Measurements from ENCODE around the gene IKZF1.

The IKZF1 gene

GRCh38 chr7:50387351-50387750 lies 82.8 kb downstream of the IKZF1 start:
- no peak overlapping the region for H3K4me3 ChIP-seq (ENCODE audit: low read length)
- no peak for DNase-seq (ENCODE audit: low read depth, low spot score)

DNA sequence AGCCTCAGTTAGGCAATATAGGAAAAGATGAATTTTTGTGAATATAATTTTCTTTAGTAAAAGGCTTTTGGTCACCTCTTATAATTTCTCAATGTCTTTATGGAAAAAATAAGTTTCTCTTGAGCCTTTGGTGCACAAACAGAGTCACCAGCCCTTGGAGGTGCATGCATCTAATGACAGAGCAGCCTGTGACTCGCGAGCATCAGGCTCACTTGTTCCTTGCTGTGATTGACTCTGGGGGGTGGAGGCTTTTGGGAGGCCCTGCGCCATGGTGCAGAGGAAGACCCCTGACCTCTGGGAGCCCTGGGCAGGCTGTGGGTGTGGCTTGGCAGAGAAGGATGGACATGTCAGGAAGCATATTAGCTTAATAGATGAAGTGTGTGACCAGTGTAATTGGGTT lies 85.4 kb downstream of the IKZF1 start:
- no peak overlapping the region for H3K4me3 ChIP-seq (ENCODE audit: low read length)
- no peak for DNase-seq (ENCODE audit: low read depth, low spot score)

GRCh38 chr7:50391386-50391785 lies 86.9 kb downstream of the IKZF1 start:
- DNase-seq (ENCODE audit: low read depth, low spot score), result no peak
- H3K4me3 ChIP-seq (ENCODE audit: low read length), result no peak overlapping the region

DNA sequence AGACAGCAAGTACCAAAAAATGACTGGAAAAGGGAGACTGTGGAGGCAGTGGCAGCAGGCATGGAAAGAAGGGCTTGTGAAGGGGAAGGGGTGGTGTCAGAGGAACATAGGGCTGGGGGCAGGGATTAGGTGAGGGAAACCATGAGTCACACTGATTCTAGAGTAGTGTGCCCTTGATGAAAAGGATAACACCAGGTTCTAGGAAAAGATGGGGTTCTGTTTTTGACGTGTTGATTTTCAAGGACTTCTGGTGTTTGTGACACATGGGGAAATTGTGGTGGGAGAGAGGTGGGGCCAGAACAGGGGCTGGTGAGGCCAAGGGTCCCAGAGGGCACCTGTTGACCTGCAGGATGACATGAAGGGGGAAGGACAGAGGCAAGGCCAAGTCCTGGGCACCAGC lies 88.6 kb downstream of the IKZF1 start:
- DNase-seq (ENCODE audit: low read depth, low spot score), result no peak
- no peak overlapping the region for H3K4me3 ChIP-seq (ENCODE audit: low read length)

DNA sequence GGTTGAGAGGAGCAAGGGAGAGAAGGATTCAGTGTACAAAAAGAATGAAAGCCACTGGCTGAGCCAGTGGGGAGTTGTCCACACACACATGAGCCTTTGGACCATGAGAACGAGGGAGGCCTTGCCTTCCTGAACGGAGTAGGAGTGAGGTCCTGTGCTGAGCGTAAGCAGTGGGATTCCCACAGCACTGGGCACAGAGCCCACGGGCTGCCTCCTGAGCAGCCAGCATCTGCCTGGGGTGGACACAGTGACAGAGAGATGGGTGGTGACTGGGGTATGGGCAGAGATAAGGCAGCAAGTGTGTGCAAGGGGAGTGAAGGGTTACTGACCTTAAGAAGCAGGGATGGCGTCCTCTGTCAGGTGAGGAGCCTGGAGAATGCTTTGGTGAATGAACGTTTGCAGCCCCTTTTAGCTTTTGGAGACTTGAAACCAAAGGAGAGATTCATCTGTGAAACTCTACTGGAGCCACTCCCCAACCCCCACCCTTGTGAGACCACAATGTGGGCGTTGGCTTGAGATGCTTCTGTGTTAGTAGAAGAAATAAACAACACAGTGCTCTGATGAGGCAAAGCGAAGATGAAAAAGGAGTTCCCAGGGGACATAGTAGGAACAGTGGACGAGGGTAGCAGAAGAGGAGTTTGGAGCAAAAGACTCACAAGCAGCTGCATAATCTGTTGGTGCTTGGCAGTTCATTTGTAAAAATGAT lies 89.2 kb downstream of the IKZF1 start:
- DNase-seq (ENCODE audit: low read depth, low spot score), result no peak
- H3K4me3 ChIP-seq (ENCODE audit: low read length), result no peak overlapping the region

DNA sequence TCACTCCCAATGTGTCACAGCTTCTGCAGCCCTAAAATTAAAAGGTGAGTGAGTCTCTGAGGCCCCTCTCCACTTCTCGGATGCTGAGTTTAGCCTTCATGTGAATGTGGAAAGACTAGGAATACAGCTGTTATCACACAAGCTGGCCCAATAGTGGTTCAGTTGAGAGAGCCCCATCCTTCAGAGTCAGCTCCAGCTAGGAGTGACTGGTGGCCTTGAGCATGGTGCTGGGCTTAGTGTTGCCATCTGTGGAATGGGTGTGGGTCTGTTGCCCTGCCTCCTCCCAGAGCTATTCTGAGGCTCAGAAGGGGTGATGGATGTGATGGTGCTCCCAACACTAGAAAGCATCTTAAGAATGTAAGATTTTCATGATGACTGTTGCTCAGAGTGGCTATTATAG lies 89.8 kb downstream of the IKZF1 start:
- no peak for DNase-seq (ENCODE audit: low read depth, low spot score)
- no peak overlapping the region for H3K4me3 ChIP-seq (ENCODE audit: low read length)

DNA sequence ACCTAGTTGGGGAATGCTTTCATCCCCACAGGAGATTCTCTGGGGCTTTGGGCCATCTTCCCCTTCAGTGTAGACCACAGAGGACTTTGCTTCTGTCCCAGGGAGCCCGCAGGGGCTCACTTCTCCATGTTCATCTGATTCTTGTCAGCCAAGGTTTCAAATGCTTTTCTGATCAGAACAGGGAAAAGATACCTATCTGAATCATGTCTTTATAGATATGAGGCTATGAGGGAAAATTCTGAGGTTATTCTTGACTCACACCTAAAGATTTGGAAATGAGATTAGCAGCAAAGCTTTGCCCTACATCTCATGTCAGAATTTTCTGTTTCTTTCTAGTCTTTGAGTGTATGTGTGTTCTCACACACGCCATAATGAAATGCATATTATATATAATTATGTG lies 92.3 kb downstream of the IKZF1 start:
- DNase-seq (ENCODE audit: low read depth, low spot score), result no peak
- H3K4me3 ChIP-seq (ENCODE audit: low read length), result no peak overlapping the region

- no peak overlapping the region for H3K4me3 ChIP-seq (ENCODE audit: low read length)
- DNase-seq (ENCODE audit: low read depth, low spot score), result no peak
These were observed 92.9 kb downstream of the IKZF1 start for GRCh38 chr7:50397320-50397970.

DNA sequence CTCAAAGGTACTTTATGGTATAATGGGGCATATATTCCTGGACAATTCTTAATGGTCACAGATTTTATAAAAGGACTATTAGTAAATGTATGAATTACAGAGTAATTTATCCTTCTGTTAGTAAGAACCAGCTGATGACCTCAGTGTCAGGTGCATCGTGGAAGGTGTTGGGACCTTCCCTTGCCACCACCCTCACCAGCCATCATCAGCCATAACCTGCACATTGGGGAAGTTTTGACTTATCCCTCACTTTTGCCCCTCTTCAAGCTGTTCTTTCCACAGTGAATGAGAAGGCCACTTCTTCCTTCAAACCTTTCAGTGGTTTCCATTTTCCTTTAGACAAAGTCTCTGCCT lies 93.4 kb downstream of the IKZF1 start:
- no peak for DNase-seq (ENCODE audit: low read depth, low spot score)
- H3K4me3 ChIP-seq (ENCODE audit: low read length), result no peak overlapping the region

DNA sequence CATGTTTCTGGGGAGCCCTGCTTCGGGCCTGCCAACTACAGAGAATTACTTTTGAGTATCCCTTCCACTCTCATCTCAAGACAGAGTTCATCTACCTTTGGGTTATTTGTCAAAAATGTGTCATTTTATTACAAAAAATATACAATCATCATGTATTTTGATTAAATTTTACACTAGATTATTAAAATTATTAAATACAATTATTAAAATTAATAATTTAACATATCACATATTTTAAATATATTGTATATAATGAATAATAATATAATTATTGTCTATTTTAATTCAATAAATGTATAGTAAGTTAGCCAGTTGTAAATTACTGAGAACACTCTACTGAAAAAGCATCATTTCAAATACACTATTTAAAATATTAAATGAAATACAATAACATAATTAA lies 94.7 kb downstream of the IKZF1 start:
- H3K4me3 ChIP-seq (ENCODE audit: low read length), result no peak overlapping the region
- DNase-seq (ENCODE audit: low read depth, low spot score), result no peak

GRCh38 chr7:50399635-50400034 lies 95.1 kb downstream of the IKZF1 start:
- DNase-seq (ENCODE audit: low read depth, low spot score), result no peak
- H3K4me3 ChIP-seq (ENCODE audit: low read length), result no peak overlapping the region

GRCh38 chr7:50400114-50400513 lies 95.6 kb downstream of the IKZF1 start:
- no peak for DNase-seq (ENCODE audit: low read depth, low spot score)
- no peak overlapping the region for H3K4me3 ChIP-seq (ENCODE audit: low read length)

- no peak for DNase-seq (ENCODE audit: low read depth, low spot score)
- no peak overlapping the region for H3K4me3 ChIP-seq (ENCODE audit: low read length)
These were observed 99.9 kb downstream of the IKZF1 start for GRCh38 chr7:50404392-50404791.

DNA sequence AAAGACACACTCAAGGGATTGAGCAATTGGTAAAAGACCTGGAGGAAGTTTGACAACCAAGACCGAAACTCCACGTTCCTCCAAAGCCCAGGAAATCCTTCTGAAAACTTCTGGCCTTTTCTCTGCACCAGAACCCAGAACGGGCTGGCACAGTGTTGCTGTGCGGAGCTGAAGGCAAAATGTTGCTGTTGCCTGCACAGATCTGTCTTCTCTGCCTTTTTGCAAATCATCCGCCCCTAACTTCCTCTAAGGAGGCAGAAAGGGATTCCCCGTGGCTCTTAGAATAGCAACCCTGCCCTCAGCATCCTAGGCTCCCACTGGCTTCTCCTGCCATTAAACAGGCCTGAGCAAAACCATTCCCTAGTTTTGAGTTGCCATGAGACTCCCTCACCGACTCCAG lies 100.7 kb downstream of the IKZF1 start:
- no peak overlapping the region for H3K4me3 ChIP-seq (ENCODE audit: low read length)
- DNase-seq (ENCODE audit: low read depth, low spot score), result no peak

DNA sequence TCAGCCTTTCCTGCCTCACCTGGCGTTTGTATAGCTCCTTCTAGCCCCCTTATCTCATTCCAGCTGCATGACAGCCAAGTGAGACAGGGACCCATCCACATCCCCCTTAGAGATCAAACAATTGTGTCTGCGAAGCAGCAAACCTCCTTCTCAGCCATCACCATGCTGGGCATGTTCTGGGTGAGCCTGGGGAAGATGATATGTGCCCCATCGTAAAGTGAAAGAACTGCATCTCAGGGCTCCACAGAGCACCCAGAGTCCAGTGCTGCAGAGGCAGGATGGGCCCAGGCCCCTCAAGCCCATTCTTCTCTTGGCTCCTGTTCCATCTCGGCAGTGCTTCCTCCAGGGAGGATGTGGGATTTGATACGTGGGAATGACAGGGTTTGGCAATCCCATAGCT lies 102.4 kb downstream of the IKZF1 start:
- H3K4me3 ChIP-seq (ENCODE audit: low read length), result no peak overlapping the region

GRCh38 chr7:50409856-50410745 lies 105.6 kb downstream of the IKZF1 start:
- peak; percentile 64 for DNase-seq (ENCODE audit: low read depth, low spot score)
- H3K4me3 ChIP-seq (ENCODE audit: low read length), result no peak overlapping the region

More for the DNA sequence above, 102.4 kb downstream of the IKZF1 start:
- DNase-seq (ENCODE audit: low read depth, low spot score), result no peak

DNA sequence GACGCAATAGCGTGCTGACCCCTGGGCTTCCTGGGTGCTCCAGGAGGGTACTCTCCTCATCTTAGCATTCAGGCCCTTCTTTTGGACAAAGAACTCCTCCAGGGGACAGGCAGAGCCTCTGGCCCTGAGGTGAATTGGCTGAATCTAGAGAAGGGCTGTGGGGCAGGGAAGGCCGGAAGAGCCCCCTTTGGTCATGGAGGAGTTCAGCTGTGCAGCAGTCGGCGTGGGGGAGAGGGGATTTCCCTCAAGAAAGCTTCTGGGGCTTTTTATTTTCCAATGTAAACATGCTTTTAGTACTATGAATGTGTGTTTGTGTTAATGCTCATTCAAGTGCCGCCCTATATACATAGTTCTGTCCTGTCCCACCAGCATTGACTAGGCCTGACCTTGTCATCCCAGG lies 106.8 kb downstream of the IKZF1 start:
- DNase-seq (ENCODE audit: low read depth, low spot score), result no peak
- no peak overlapping the region for H3K4me3 ChIP-seq (ENCODE audit: low read length)

DNA sequence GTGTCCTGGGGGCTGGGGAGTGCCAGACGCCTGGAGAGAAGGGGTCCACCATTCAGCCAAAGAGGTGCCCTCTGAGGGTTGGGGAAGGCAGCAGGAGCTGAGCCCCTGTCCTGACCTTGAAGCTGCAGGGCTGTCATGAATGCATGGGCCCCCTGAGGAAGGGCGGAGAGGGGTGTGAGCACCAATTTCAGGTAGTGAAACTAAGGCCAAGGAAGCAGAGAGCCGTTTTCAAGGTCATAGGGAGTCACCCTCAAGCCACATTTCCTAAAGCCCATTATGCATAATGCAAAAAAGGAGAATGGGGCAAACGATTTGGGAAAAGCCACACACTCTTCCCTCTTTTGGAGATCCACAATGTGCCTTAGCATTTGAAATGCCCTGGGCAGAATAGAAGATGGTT lies 108.5 kb downstream of the IKZF1 start:
- no peak for DNase-seq (ENCODE audit: low read depth, low spot score)
- H3K4me3 ChIP-seq (ENCODE audit: low read length), result no peak overlapping the region

GRCh38 chr7:50413561-50413960 lies 109.0 kb downstream of the IKZF1 start:
- no peak for DNase-seq (ENCODE audit: low read depth, low spot score)
- H3K4me3 ChIP-seq (ENCODE audit: low read length), result no peak overlapping the region

DNA sequence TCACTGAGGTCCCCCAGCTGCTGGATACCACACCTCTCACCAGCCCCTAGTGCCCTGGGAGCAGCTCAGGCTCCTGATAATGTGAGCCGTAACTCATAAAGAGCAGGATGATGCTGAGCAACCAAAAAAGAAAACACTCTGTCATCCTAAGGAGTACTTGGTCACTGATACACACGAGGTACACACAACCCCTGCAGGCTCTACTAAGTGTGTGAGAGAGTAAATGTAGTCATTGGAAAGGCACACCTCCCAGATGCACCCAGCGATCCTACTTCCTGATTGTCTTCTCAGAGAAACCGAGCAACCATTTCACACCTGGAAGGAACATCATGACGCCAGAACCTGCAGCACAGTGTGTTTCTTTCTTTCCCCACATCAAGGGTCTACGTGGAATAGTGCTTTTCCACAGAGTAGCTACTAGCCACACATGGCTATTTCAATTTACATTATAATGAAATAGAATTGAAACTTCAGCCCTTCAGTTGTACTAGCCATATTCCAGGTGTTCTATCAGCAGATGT lies 111.4 kb downstream of the IKZF1 start:
- no peak overlapping the region for H3K4me3 ChIP-seq (ENCODE audit: low read length)
- DNase-seq (ENCODE audit: low read depth, low spot score), result peak; percentile 23

All from Jurkat, Clone E6-1 (cell line).